Keratinocyte (primary cell): Measurements from ENCODE around the gene ZNF451. TPM values are rescaled to one million over a fixed set of nuclear protein-coding genes. Genes with fewer than 3 reads are reported as not detected.

Source experiments
- DNase-seq: peaks from one replicate; pipeline ENCODE4 v3.0.0-alpha.2; 2011; ENCODE audit warnings: low read depth, missing footprints, low spot score
- FAIRE-seq: peaks from 2 replicates; lab custom pipeline; 2011; peaks lifted over from hg19 to GRCh38; lab: Jason Lieb, UNC
- H2AFZ ChIP-seq: 2 replicates; pipeline ENCODE4 v1.6.0; 2012; ENCODE audit warnings: low read length, control low read depth, inconsistent platforms; ENCODE audit not compliant: control insufficient read depth
- H3K27ac ChIP-seq: 2 replicates; pipeline ENCODE4 v1.5.1; 2011; ENCODE audit warnings: low read length; ENCODE audit not compliant: control insufficient read depth, insufficient read depth
- H3K27me3 ChIP-seq: 3 replicates; pipeline ENCODE4 v1.6.0; 2011; ENCODE audit warnings: low read length; ENCODE audit not compliant: control insufficient read depth, insufficient read depth; ENCODE audit errors: extremely low read depth
- H3K36me3 ChIP-seq, 2 experiments: 2 replicates in 1 of 2; 3 replicates in 1 of 2; pipeline ENCODE4 v1.5.1; 2011; ENCODE audit warnings: low read length in 2 of 2, mild to moderate bottlenecking in 1 of 2; ENCODE audit not compliant: control insufficient read depth in 2 of 2, insufficient read depth in 2 of 2; ENCODE audit errors: extremely low read depth in 1 of 2
- H3K4me1 ChIP-seq: 3 replicates; pipeline ENCODE4 v1.5.1; 2011; ENCODE audit warnings: low read length; ENCODE audit not compliant: control insufficient read depth, insufficient read depth; ENCODE audit errors: extremely low read depth
- H3K4me2 ChIP-seq: 3 replicates; pipeline ENCODE4 v1.6.0; 2011; ENCODE audit warnings: low read depth, low read length; ENCODE audit not compliant: control insufficient read depth, insufficient read depth; ENCODE audit errors: extremely low read depth
- H3K4me3 ChIP-seq, 3 experiments: fragments of 200-600 bp in 1 of 3; sonication (generic) in 1 of 3; 2 replicates in 2 of 3; 3 replicates in 1 of 3; pipeline ENCODE4 v1.5.1; 2011 to 2016; ENCODE audit warnings: low read length in 3 of 3, mild to moderate bottlenecking in 3 of 3, control low read depth in 2 of 3, inconsistent platforms in 1 of 3, low read depth in 1 of 3, mixed read lengths in 1 of 3, mixed run types in 1 of 3, moderate library complexity in 1 of 3; ENCODE audit not compliant: control insufficient read depth in 2 of 3, insufficient read depth in 2 of 3; ENCODE audit errors: extremely low read depth in 1 of 3
- H3K79me2 ChIP-seq: 2 replicates; pipeline ENCODE4 v1.6.0; 2012; ENCODE audit warnings: low read length; ENCODE audit not compliant: control insufficient read depth, insufficient read depth
- H3K9ac ChIP-seq: 3 replicates; pipeline ENCODE4 v1.6.0; 2011; ENCODE audit warnings: low read length; ENCODE audit not compliant: control insufficient read depth, insufficient read depth; ENCODE audit errors: extremely low read depth
- H3K9me1 ChIP-seq: 3 replicates; pipeline ENCODE4 v1.6.0; 2011; ENCODE audit warnings: low read length; ENCODE audit not compliant: control insufficient read depth, insufficient read depth; ENCODE audit errors: extremely low read depth
- H3K9me3 ChIP-seq: 2 replicates; pipeline ENCODE4 v1.5.1; 2012; ENCODE audit warnings: low read depth, low read length; ENCODE audit not compliant: control insufficient read depth
- H4K20me1 ChIP-seq: 3 replicates; pipeline ENCODE4 v1.6.0; 2011; ENCODE audit warnings: low read length; ENCODE audit not compliant: control insufficient read depth, insufficient read depth; ENCODE audit errors: extremely low read depth
- CTCF ChIP-seq, 3 experiments: IDR thresholded peaks in 1 of 3; conservative IDR thresholded peaks in 1 of 3; optimal IDR thresholded peaks in 1 of 3; 2 replicates in 2 of 3; 3 replicates in 1 of 3; pipeline versions ENCODE3 to v1.5.1; 2011; ENCODE audit warnings: low read length in 3 of 3, mild to moderate bottlenecking in 3 of 3, moderate library complexity in 2 of 3, control low read depth in 1 of 3, inconsistent platforms in 1 of 3; ENCODE audit not compliant: insufficient read depth in 2 of 3; ENCODE audit errors: extremely low read depth in 1 of 3
- EZH2 ChIP-seq: IDR thresholded peaks from one replicate; pipeline ENCODE4 v1.6.1; 2012; ENCODE audit warnings: inconsistent platforms, mild to moderate bottlenecking, low read length, moderate library complexity
- dilution Hi-C: fragments of 300-500 bp; cut with MboI; formaldehyde crosslinking; loops from one replicate; pipeline ENCODE4 v1.7.0; 2020; ENCODE audit warnings: low sequenced_read_pairs; ENCODE audit not compliant: extremely low pct_ligation_motif_present
- polyA plus RNA-seq, 5 experiments: library from polyadenylated mRNA; depleted of rRNA in 3 of 5; stranded (reverse) in 3 of 5; stranded (forward) in 1 of 5; unstranded in 1 of 5; fragments of >200 nt; gene quantifications; 1 replicate in 1 of 5; 2 replicates in 3 of 5; 3 replicates in 1 of 5; pipeline versions ENCODE4 v1.2.1 to v1.2.3, GENCODE V29; 2011 to 2012; ENCODE audit warnings: missing spikeins in 2 of 5, low read depth in 1 of 5, low replicate concordance in 1 of 5

The ZNF451 gene
- polyA plus RNA-seq, 1 donor (not counting 4 experiments of a cell fraction or from before 2014, with no cell fraction given), result 32.1 TPM

- Histone ChIP-seq H3K27me3 (no peaks in the 10 kb centered on the region), H3K9me3 (no peaks in the 10 kb centered on the region), H3K79me2 (peaks cover 77% of the 10 kb centered on the region), H3K4me1 (no peaks in the 10 kb centered on the region), H3K9me1 (no peaks in the 10 kb centered on the region), H2AFZ (no peak overlapping the region), H4K20me1 (peaks cover 4% of the 10 kb centered on the region), H3K9ac (no peak overlapping the region), H3K27ac (no peak overlapping the region), H3K4me2 (no peak overlapping the region), H3K36me3 (peaks cover 22 to 28% of the 10 kb centered on the region in 2 experiments), H3K4me3 (no peak overlapping the region)
- FAIRE-seq (no peak), DNase-seq (no peak)
- TF ChIP-seq EZH2 (no peak), CTCF (optimal IDR thresholded peaks at IDR 0.05 in 1 of 3, IDR thresholded peaks at IDR 0.05 in 1 of 3, conservative IDR thresholded peaks at IDR 0.05 in 1 of 3; ENCODE audit: extremely low read depth in 1 of 3, insufficient read depth in 2 of 3, low read length in 3 of 3) (no peak)
- dilution Hi-C loops, result no loop called here
Observed at GRCh38 chr6:57102976-57103375, 13.0 kb downstream of the ZNF451 start.

- Histone ChIP-seq H3K27ac (no peak overlapping the region), H4K20me1 (no peaks in the 10 kb centered on the region), H3K79me2 (peaks cover 77% of the 10 kb centered on the region), H3K9me3 (no peaks in the 10 kb centered on the region), H2AFZ (no peak overlapping the region), H3K9me1 (no peaks in the 10 kb centered on the region), H3K4me2 (no peak overlapping the region), H3K36me3 (peaks cover 18 to 22% of the 10 kb centered on the region in 2 experiments), H3K4me1 (no peaks in the 10 kb centered on the region), H3K9ac (no peak overlapping the region), H3K27me3 (no peaks in the 10 kb centered on the region), H3K4me3 (no peak overlapping the region)
- TF ChIP-seq EZH2, result no peak
- no peak for TF ChIP-seq CTCF (optimal IDR thresholded peaks at IDR 0.05 in 1 of 3, IDR thresholded peaks at IDR 0.05 in 1 of 3, conservative IDR thresholded peaks at IDR 0.05 in 1 of 3; ENCODE audit: extremely low read depth in 1 of 3, insufficient read depth in 2 of 3, low read length in 3 of 3)
- dilution Hi-C loops, result no loop called here
- DNase-seq (no peak), FAIRE-seq (no peak)
Observed at GRCh38 chr6:57104336-57104735, 14.3 kb downstream of the ZNF451 start.
